NOMO-1 treated with DMSO at 0.1 percent for 48 hours (cell line): ENCODE results near the gene P3H4.
"Not testable (repeated sequence)": the region's sequence is repeated elsewhere in the genome, so short reads cannot be mapped to it uniquely, and the experiment has no call there.

ENCODE experiments used
- DNase-seq: peaks from one replicate; lab custom pipeline; 2025; ENCODE audit not compliant: unreplicated experiment; lab: John Stamatoyannopoulos, UW

P3H4 gene

GRCh38 chr17:41794540-41794975 lies 17.2 kb downstream of the P3H4 start:
- DNase-seq: no peak

DNA sequence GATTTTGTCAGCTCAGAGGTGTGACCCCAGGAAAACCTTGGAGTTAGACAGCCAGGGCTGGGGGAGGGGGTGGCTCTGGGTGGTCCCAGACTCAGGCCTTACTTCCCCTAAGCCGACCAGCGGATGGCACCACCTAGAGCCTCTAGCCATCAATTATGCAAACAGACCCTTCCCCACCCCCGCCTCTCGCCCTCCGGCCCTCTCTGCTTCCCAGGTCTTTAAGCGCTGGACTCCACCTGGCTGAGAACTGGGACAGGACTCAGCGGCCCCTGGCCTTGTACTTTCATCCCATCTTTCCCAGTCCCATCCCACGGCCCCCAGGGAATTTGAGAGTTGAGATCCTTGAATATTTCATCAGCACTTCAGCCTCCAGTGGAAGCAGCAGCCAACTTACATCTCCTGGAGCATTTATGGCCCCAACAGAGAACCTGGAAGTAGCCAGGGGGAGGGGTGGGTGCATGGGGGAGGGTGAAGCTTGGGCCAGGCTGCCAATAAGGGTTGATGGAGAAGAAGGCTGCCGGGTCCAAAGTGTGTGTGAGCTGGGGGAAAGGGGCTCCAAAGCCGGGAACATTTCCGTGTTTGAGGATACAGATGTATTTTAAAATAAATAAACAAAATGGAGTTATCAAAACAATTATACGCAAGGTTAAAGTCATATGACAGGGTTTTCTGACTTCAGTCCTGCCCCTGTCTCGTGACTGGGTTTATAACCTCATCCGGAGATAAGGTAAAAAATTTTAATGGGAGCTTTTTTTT lies 17.8 kb downstream of the P3H4 start:
- DNase-seq: no peak

- no peak for DNase-seq
These were observed 18.6 kb downstream of the P3H4 start for GRCh38 chr17:41792845-41793783.

- no peak for DNase-seq
These were observed 24.7 kb downstream of the P3H4 start for GRCh38 chr17:41787021-41787418.

DNA sequence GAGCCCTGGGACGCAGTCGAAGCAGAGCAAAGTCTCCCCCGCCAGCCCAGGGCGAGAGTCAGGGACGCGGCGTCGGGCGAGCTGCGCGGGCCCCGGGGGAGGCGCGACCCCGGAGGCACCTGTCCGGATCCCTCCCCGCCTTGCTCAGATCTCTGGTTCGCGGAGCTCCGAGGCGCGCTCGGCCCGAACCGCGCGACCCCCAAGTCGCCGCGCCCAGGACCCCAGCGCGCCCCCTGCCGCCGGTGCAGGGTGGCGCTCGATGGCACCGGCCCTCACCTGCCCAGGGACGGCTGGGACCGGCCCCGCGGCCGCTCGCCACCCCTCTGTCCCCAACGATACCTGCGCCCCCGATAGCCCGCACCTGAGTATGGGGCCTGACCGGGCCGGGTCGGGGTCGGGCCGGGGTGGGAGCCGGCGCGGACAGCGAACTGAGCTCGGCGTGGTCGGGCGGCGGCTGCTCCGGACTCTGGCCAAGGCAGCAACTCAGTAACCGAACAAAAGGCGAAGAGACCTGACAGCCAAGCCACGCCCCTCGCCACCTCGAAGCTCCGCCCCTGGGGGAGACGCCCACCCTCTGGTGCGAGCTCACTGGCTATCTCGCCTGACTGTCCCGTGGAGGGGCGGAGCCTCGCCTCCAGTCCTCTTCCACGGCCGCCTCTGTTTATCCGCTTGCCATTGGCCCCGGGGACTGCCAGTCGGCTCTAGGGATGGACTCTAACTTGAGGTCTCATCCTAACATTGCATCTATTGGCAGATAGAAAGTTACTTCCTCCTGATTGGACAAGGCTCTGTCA lies 25.3 kb downstream of the P3H4 start, which contains the start of gene JUP:
Gene JUP, minus strand, starts transcription at position 485 of the 794 bp plus-strand sequence. CDS start 14,857 bp downstream, outside the sequence.
- peak; percentile 96 for DNase-seq

GRCh38 chr17:41785859-41786226 lies 25.9 kb downstream of the P3H4 start:
- DNase-seq: no peak

DNA sequence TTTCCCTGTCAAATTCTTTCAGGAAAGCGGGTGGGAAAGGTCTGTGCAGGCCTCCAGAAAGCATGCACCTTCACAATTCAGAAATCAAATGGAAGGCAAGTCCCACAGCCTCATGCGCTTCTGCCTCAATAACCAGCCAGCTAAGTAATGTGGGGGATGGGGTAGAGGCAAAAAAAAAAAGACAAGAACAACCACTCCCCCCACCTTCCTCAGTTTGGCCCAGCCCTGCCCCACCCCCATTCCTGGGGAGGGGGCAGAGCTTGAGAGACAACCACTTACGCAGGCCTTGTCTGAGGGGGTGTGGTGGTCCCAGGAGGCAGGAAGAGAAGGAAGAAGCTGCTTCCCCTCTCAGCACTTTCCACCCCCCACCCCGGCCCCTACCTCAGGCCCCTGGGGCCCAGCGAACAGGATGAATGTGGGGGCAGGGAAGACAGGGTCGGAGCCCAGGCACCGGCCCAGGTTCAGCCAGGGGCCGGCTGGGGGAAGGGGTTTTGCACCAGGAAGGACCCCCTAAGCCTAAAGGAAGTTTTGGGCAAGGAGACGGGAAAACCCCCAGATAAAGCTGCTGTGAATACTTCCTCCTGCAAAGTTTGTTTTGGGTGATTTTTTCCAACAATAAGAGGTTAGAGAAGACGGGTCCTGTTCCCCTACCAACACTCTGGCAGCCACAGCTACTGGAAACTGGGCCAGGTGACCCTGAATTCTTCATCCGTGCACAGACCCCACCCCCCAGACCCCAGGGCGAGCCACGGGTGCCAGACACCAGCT lies 26.5 kb downstream of the P3H4 start:
- DNase-seq: no peak

DNA sequence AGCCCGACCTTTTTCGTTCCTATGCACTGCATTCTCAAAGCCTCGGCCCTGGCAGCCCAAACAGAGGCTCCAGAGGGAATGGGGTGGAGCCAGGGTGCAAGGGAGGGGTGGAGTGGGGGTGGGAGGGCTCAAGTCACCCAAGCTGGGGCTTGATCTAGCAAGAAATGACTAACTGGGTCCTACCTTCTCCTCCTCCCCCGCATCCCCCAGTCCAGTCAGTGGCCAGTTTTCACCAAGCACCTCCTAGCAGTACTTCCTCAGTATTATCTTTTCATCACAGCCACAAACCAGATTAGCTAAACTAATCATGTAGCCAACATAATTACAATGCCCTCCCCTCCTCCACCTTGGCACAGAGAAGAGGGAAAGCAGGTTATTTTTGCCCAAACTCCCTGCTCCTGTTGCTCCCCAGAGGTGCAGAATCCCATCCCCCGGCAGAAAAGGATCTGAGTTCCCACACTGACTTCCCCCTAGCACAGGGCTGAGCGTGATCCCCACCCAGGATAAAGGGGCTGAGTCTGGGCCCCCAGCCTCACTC lies 27.5 kb downstream of the P3H4 start:
- no peak for DNase-seq

GRCh38 chr17:41782142-41782541 lies 29.6 kb downstream of the P3H4 start:
- no peak for DNase-seq

DNA sequence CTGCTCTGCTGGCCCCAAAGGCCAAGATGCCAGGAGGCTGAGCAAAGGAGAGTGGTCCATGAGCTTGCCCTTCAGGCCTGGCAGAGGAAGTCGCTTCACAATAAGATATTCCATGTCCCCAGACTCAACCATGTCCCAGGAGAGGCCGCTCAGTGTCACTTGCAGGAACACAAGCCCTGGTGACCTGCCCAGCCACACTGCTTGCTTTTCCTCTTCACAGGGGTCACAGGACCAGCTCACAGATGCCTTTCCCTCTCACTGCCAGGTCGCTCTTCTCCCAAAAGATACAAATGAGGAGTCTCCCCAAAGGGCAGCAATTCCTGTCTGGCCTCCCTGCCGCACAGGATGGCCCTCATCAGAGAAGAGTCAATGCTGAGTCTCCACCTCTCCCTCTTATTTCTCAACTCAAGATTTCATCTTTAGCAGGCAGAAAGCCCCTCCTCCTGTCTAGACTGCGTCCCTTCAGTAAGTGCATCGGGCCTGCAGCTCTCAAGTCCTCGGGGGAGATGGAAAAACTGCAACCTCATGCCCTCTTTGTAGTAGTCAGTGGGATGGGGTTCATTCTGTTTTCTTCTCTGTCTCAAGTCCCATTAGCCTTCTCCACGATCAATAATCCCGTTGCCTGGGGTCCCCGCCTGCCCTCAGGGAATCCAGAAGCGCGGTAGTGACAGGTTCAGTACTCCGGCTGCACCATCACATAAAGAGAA lies 30.2 kb downstream of the P3H4 start:
- DNase-seq: no peak

DNA sequence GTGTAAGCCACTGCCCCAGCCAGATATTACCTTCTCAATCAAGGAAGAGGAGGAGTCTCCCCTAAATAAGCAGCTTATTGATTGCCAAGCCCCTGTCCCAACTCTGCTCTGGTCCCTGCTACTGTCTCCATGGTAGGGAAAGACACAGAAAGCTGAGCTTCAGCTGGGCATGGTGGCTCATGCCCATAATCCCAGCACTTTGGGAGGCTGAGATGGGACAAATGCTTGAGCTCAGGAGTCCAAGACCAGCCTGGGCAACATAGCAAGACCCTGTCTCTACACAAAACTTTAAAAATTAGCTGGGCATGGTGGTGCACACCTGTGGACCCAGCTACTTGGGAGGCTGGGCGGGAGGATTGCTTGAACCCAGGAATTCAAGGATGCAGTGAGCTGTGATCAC lies 31.8 kb downstream of the P3H4 start:
- no peak for DNase-seq

GRCh38 chr17:41777574-41778188 lies 34.1 kb downstream of the P3H4 start:
- no peak for DNase-seq

GRCh38 chr17:41777157-41777573 lies 34.6 kb downstream of the P3H4 start:
- no peak for DNase-seq

- DNase-seq: not testable (repeated sequence)
These were observed 35.4 kb downstream of the P3H4 start for GRCh38 chr17:41776262-41776900.

DNA sequence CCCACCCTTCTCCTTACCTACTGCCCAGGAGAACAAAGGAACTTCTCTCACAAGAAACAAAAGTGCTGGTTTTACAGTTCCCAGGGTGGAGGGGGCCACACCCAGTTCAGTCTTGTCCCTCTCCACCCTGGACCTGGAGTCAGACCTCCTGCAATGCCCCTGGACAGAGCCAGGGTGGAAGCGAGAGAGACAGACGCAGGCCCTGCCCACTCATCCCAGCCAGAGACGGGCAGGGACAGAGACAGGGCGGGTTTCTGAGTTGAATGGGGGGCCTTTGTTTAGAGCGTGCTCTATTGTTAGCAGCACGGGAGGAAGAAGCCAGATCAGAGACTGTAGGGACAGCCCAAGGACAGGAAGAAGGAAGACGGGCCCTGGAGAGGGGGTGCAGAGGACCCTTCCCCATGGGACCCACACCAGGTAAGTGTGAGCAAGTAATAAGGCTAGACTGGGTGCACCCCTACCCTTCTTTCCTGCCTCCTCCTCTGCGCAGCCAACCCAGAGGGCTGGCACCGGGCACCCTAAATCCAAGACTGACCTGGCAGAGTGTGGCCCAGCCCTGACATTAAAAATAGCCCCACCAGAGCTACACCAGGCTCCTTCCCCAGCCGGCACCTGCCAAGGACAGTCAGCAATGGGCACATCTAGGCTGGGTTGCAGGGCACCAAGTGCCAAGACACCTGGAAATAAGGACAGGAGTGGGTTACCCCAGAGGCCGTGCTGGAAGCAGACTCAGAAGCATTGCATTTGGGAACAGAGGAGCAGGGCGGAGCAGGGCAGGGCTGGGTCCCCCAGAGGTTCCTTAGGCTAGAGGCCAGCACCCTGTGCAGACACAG lies 36.1 kb downstream of the P3H4 start:
- no peak for DNase-seq

- DNase-seq: no peak
These were observed 38.0 kb downstream of the P3H4 start for GRCh38 chr17:41773731-41774193.

GRCh38 chr17:41773190-41773588 lies 38.6 kb downstream of the P3H4 start:
- DNase-seq: no peak
